Activated CD4-positive, alpha-beta T cell treated with anti-CD3 and anti-CD28 coated beads, Interleukin-2, amount 10 ng/mL, durations not matched to agents 7 days and 5 days (primary cell): ENCODE measurements around the gene HSP90AB1. TPM values are rescaled to one million over a fixed set of nuclear protein-coding genes. Genes with fewer than 3 reads are reported as not detected.

Source experiments
- CTCF ChIA-PET: fragments of 350-600 bp; sonication (Branson Sonifier 250); formaldehyde crosslinking; loops from one replicate; lab custom pipeline; 2021; ENCODE audit warnings: antibody characterized with exemption; lab: Charles Lee
- POLR2A ChIA-PET: fragments of 350-600 bp; sonication (Branson Sonifier 250); formaldehyde crosslinking; loops from one replicate; lab custom pipeline; 2021; ENCODE audit warnings: antibody characterized with exemption; lab: Charles Lee
- DNase-seq: peaks from one replicate; pipeline ENCODE4 v3.0.0-alpha.2; 2020
- H3K27ac Mint-ChIP-seq: one replicate; pipeline ENCODE4 v1.8.0; 2021; ENCODE audit warnings: mild to moderate bottlenecking, moderate library complexity, mixed read lengths
- H3K27me3 Mint-ChIP-seq: one replicate; pipeline ENCODE4 v1.8.0; 2021; ENCODE audit warnings: mixed read lengths
- H3K36me3 Mint-ChIP-seq: one replicate; pipeline ENCODE4 v1.8.0; 2021; ENCODE audit warnings: low read depth, mixed read lengths
- H3K4me1 Mint-ChIP-seq: one replicate; pipeline ENCODE4 v1.8.0; 2021; ENCODE audit warnings: mixed read lengths
- H3K4me3 Mint-ChIP-seq: one replicate; pipeline ENCODE4 v1.8.0; 2021; ENCODE audit warnings: mild to moderate bottlenecking, moderate library complexity, mixed read lengths
- H3K9me3 Mint-ChIP-seq: one replicate; pipeline ENCODE4 v1.8.0; 2021; ENCODE audit warnings: mixed read lengths
- total RNA-seq, 2 experiments: library from RNA; stranded (reverse); gene quantifications; one replicate each; pipeline ENCODE4 v1.2.3, GENCODE V29; 2021

The HSP90AB1 gene
- total RNA-seq, 2 experiments from 2014 or later: 522 to 571 TPM

- Mint-ChIP-seq H3K27me3 (peaks cover 51% of the 10 kb centered on the region), H3K9me3 (no peaks in the 10 kb centered on the region), H3K27ac (no peak overlapping the region), H3K4me3 (no peak overlapping the region), H3K36me3 (no peaks in the 10 kb centered on the region), H3K4me1 (peaks cover 35% of the 10 kb centered on the region)
- DNase-seq: no peak
- ChIA-PET CTCF (interaction anchor here (1.0 to 2.8 kb wide), 10 partner anchors 13 to 148 kb away, joined by 3 to 25 read pairs (median 4); partner anchors contain the start of gene AARS2), POLR2A (no interaction called here)
Measured at GRCh38 chr6:44269178-44269920, 22.4 kb downstream of the HSP90AB1 start.

GRCh38 chr6:44269921-44270525, 23.1 kb downstream of the HSP90AB1 start, which contains the start of gene TMEM151B:
Gene TMEM151B, plus strand, starts transcription at chr6:44270450. Its CDS starts 293 bp downstream, at chr6:44270743.
- ChIA-PET CTCF (interaction anchor here (1.0 to 2.8 kb wide), 4 partner anchors 33 to 43 kb away, joined by 3 to 7 read pairs (median 4); partner anchors contain the start of gene AARS2), POLR2A (no interaction called here)
- peaks cover 33% of the 10 kb centered on the region for H3K4me1 Mint-ChIP-seq
- peaks cover 56% of the 10 kb centered on the region for H3K27me3 Mint-ChIP-seq
- H3K4me3 Mint-ChIP-seq: peak within 1 kb of the TSS; percentile 58
- no peaks in the 10 kb centered on the region for H3K36me3 Mint-ChIP-seq
- DNase-seq: no peak
- no peaks in the 10 kb centered on the region for H3K9me3 Mint-ChIP-seq
- H3K27ac Mint-ChIP-seq: no peak within 1 kb of the TSS

- POLR2A ChIA-PET: no interaction called here
- Mint-ChIP-seq H3K36me3 (no peaks in the 10 kb centered on the region), H3K4me1 (peaks cover 32% of the 10 kb centered on the region), H3K9me3 (no peaks in the 10 kb centered on the region), H3K4me3 (peak overlapping the region; percentile 58), H3K27me3 (peaks cover 56% of the 10 kb centered on the region), H3K27ac (no peak overlapping the region)
- CTCF ChIA-PET: interaction anchor here (0.7 to 2.8 kb wide), 6 partner anchors 14 to 166 kb away, joined by 3 to 7 read pairs (median 4); partner anchors contain the start of genes AARS2 and SLC35B2
- no peak for DNase-seq
Measured at GRCh38 chr6:44270526-44271405, 23.9 kb downstream of the HSP90AB1 start.

GRCh38 chr6:44271406-44271723, 24.5 kb downstream of the HSP90AB1 start:
- CTCF ChIA-PET: interaction anchor here (0.7 to 1.4 kb wide), 5 partner anchors 15 to 167 kb away, joined by 3 to 7 read pairs (median 3); partner anchors contain the start of gene SLC35B2
- POLR2A ChIA-PET: no interaction called here

GRCh38 chr6:44271914-44272313, 25.0 kb downstream of the HSP90AB1 start:
- H3K27me3 Mint-ChIP-seq: peaks cover 59% of the 10 kb centered on the region
- H3K9me3 Mint-ChIP-seq: no peaks in the 10 kb centered on the region
- peaks cover 21% of the 10 kb centered on the region for H3K4me1 Mint-ChIP-seq
- DNase-seq: no peak
- POLR2A ChIA-PET: no interaction called here
- CTCF ChIA-PET: interaction anchor here (0.7 to 1.4 kb wide), 4 partner anchors 15 to 167 kb away, joined by 3 to 7 read pairs (median 4); partner anchors contain the start of gene SLC35B2
- no peaks in the 10 kb centered on the region for H3K36me3 Mint-ChIP-seq
- no peak overlapping the region for H3K4me3 Mint-ChIP-seq
- no peak overlapping the region for H3K27ac Mint-ChIP-seq

More at GRCh38 chr6:44271406-44271723, 24.5 kb downstream of the HSP90AB1 start:
- no peak for DNase-seq
- peak overlapping the region; percentile 58 for H3K4me3 Mint-ChIP-seq
- no peak overlapping the region for H3K27ac Mint-ChIP-seq
- H3K27me3 Mint-ChIP-seq: peaks cover 56% of the 10 kb centered on the region
- H3K36me3 Mint-ChIP-seq: no peaks in the 10 kb centered on the region
- H3K4me1 Mint-ChIP-seq: peaks cover 27% of the 10 kb centered on the region
- no peaks in the 10 kb centered on the region for H3K9me3 Mint-ChIP-seq

GRCh38 chr6:44272529-44272928, 25.6 kb downstream of the HSP90AB1 start:
- Mint-ChIP-seq H3K4me1 (peaks cover 19% of the 10 kb centered on the region), H3K4me3 (no peak overlapping the region), H3K36me3 (no peaks in the 10 kb centered on the region), H3K27ac (no peak overlapping the region), H3K9me3 (no peaks in the 10 kb centered on the region), H3K27me3 (peaks cover 63% of the 10 kb centered on the region)
- ChIA-PET POLR2A (no interaction called here), CTCF (interaction anchor here (1.4 kb wide), 1 partner anchor 16 kb away, joined by 7 read pairs; the partner anchor contains the start of gene SLC35B2)
- DNase-seq: no peak

GRCh38 chr6:44272999-44273566, 26.2 kb downstream of the HSP90AB1 start:
- CTCF ChIA-PET: interaction anchor here (0.8 to 1.1 kb wide), 2 partner anchors 11 to 23 kb away, joined by 3 read pairs; no protein-coding TSS in a partner anchor
- Mint-ChIP-seq H3K9me3 (no peaks in the 10 kb centered on the region), H3K27ac (no peak overlapping the region), H3K27me3 (peaks cover 68% of the 10 kb centered on the region), H3K4me1 (peaks cover 15% of the 10 kb centered on the region), H3K36me3 (no peaks in the 10 kb centered on the region), H3K4me3 (no peak overlapping the region)
- no peak for DNase-seq
- POLR2A ChIA-PET: no interaction called here

- H3K27me3 Mint-ChIP-seq: peaks cover 66% of the 10 kb centered on the region
- POLR2A ChIA-PET: no interaction called here
- CTCF ChIA-PET: interaction anchor here (0.8 to 1.1 kb wide), 3 partner anchors 11 to 48 kb away, joined by 3 read pairs; no protein-coding TSS in a partner anchor
- H3K36me3 Mint-ChIP-seq: no peaks in the 10 kb centered on the region
- H3K4me1 Mint-ChIP-seq: peaks cover 15% of the 10 kb centered on the region
- no peaks in the 10 kb centered on the region for H3K9me3 Mint-ChIP-seq
- H3K4me3 Mint-ChIP-seq: no peak overlapping the region
- no peak for DNase-seq
- no peak overlapping the region for H3K27ac Mint-ChIP-seq
Measured at GRCh38 chr6:44273617-44274016, 26.7 kb downstream of the HSP90AB1 start.

GRCh38 chr6:44275271-44275748, 28.4 kb downstream of the HSP90AB1 start:
- Mint-ChIP-seq H3K36me3 (no peaks in the 10 kb centered on the region), H3K4me3 (no peak overlapping the region), H3K9me3 (no peaks in the 10 kb centered on the region), H3K27ac (no peak overlapping the region), H3K4me1 (peaks cover 5% of the 10 kb centered on the region), H3K27me3 (peaks cover 59% of the 10 kb centered on the region)
- POLR2A ChIA-PET: no interaction called here
- no peak for DNase-seq
- CTCF ChIA-PET: interaction anchor here (0.6 to 1.2 kb wide), 3 partner anchors 30 to 1339 kb away, joined by 3 to 5 read pairs (median 5); no protein-coding TSS in a partner anchor

GRCh38 chr6:44275749-44276648, 29.1 kb downstream of the HSP90AB1 start:
- Mint-ChIP-seq H3K36me3 (no peaks in the 10 kb centered on the region), H3K27me3 (peaks cover 61% of the 10 kb centered on the region), H3K4me1 (peaks cover 5% of the 10 kb centered on the region), H3K4me3 (no peak overlapping the region), H3K27ac (no peak overlapping the region), H3K9me3 (no peaks in the 10 kb centered on the region)
- ChIA-PET CTCF (interaction anchor here (1.0 to 2.8 kb wide), 3 partner anchors 12 to 29 kb away, joined by 3 to 8 read pairs (median 3); no protein-coding TSS in a partner anchor), POLR2A (no interaction called here)
- no peak for DNase-seq
